H1 (cell line): Measurements from ENCODE around the gene PEAK3. TPM values are rescaled to one million over a fixed set of nuclear protein-coding genes. Genes with fewer than 3 reads are reported as not detected.
A peak's percentile ranks its signal among the peaks of the same experiment; 100 is the strongest.

Experiments
- CTCF ChIA-PET: fragments of 300-600 bp; sonication (Branson Sonifier 250); formaldehyde crosslinking; loops from one replicate; lab custom pipeline; 2021; ENCODE audit not compliant: partially characterized antibody; lab: Charles Lee
- POLR2A ChIA-PET: fragments of 300-600 bp; sonication (Branson Sonifier 250); formaldehyde crosslinking; loops from one replicate; lab custom pipeline; 2021; ENCODE audit warnings: inconsistent platforms; ENCODE audit not compliant: partially characterized antibody; lab: Charles Lee
- DNase-seq, 2 experiments: peaks; one replicate each; pipeline versions ENCODE4 v3.0.0 to v3.0.0-alpha.2; 2010 to 2022; ENCODE audit warnings: low spot score in 2 of 2, low read depth in 1 of 2, mixed read lengths in 1 of 2
- FAIRE-seq: peaks from 2 replicates; lab custom pipeline; 2011; peaks lifted over from hg19 to GRCh38; lab: Jason Lieb, UNC
- H2AFZ ChIP-seq: 2 replicates; pipeline ENCODE4 v1.8.1; 2012; ENCODE audit warnings: low read length, inconsistent platforms
- H2AK5ac ChIP-seq: 2 replicates; pipeline ENCODE4 v1.6.1; 2013; ENCODE audit warnings: low read depth, low read length
- H2BK120ac ChIP-seq: replicated peaks from 2 replicates; pipeline ENCODE3; 2013; ENCODE audit warnings: low read depth, low read length, inconsistent platforms
- H2BK12ac ChIP-seq: 2 replicates; pipeline ENCODE4 v1.6.1; 2013; ENCODE audit warnings: low read depth, low read length
- H2BK15ac ChIP-seq: 2 replicates; pipeline ENCODE4 v1.6.1; 2013; ENCODE audit warnings: low read length
- H2BK20ac ChIP-seq: 2 replicates; pipeline ENCODE4 v1.6.1; 2013; ENCODE audit warnings: low read length
- H2BK5ac ChIP-seq: 2 replicates; pipeline ENCODE4 v1.6.1; 2013; ENCODE audit warnings: low read depth, low read length
- H3K14ac ChIP-seq: 2 replicates; pipeline ENCODE4 v1.6.1; 2013; ENCODE audit warnings: inconsistent platforms; ENCODE audit not compliant: insufficient read length
- H3K18ac ChIP-seq: 2 replicates; pipeline ENCODE4 v1.6.1; 2013; ENCODE audit warnings: low read length; ENCODE audit errors: extremely low read depth
- H3K23ac ChIP-seq: 2 replicates; pipeline ENCODE4 v1.6.1; 2013; ENCODE audit warnings: inconsistent platforms; ENCODE audit not compliant: insufficient read length
- H3K23me2 ChIP-seq: 2 replicates; pipeline ENCODE4 v1.6.1; 2013; ENCODE audit warnings: low read depth, low read length
- H3K27ac ChIP-seq: 2 replicates; pipeline ENCODE4 v1.6.1; 2011; ENCODE audit warnings: low read depth, low read length, inconsistent platforms
- H3K27me3 ChIP-seq, 4 experiments: replicated peaks in 1 of 4; 1 replicate in 1 of 4; 2 replicates in 3 of 4; pipeline versions ENCODE4 v1.6.1 to v1.8.1; 2011 to 2013; ENCODE audit warnings: low read length in 3 of 4, mild to moderate bottlenecking in 3 of 4, inconsistent platforms in 2 of 4, mixed read lengths in 2 of 4, moderate library complexity in 1 of 4; ENCODE audit not compliant: control insufficient read depth in 3 of 4, insufficient read depth in 3 of 4; ENCODE audit errors: extremely low read depth in 1 of 4
- H3K36me3 ChIP-seq, 4 experiments: 2 replicates each; pipeline versions ENCODE4 v1.6.1 to v1.8.1; 2011 to 2013; ENCODE audit warnings: mild to moderate bottlenecking in 4 of 4, low read length in 3 of 4, moderate library complexity in 2 of 4, control low read depth in 1 of 4, inconsistent platforms in 1 of 4; ENCODE audit not compliant: insufficient read depth in 4 of 4, control insufficient read depth in 2 of 4
- H3K4ac ChIP-seq: replicated peaks from 2 replicates; pipeline ENCODE3; 2013; ENCODE audit warnings: low read length, low read depth, mixed read lengths, inconsistent platforms; ENCODE audit not compliant: insufficient read length
- H3K4me1 ChIP-seq, 4 experiments: replicated peaks in 1 of 4; 1 replicate in 1 of 4; 2 replicates in 3 of 4; pipeline versions ENCODE4 v1.6.1 to v1.8.1; 2011 to 2013; ENCODE audit warnings: low read length in 3 of 4, inconsistent platforms in 2 of 4, mixed read lengths in 1 of 4; ENCODE audit not compliant: insufficient read depth in 4 of 4, control insufficient read depth in 3 of 4
- H3K4me2 ChIP-seq, 2 experiments: 2 replicates each; pipeline versions ENCODE4 v1.6.1 to v1.8.1; 2011 to 2013; ENCODE audit warnings: low read depth in 2 of 2, low read length in 2 of 2, control low read depth in 1 of 2, inconsistent platforms in 1 of 2, mild to moderate bottlenecking in 1 of 2; ENCODE audit not compliant: insufficient read depth in 1 of 2
- H3K4me3 ChIP-seq, 4 experiments: fragments of 200-600, 300-600 bp in 1 of 4; sonication (generic), shearing (Covaris generic), sonication (Bioruptor Twin) in 1 of 4; 2 replicates each; pipeline versions ENCODE4 v1.5.1 to v1.8.1; 2011 to 2016; ENCODE audit warnings: low read length in 4 of 4, low read depth in 3 of 4, control low read depth in 2 of 4, inconsistent platforms in 2 of 4, mild to moderate bottlenecking in 2 of 4, mixed read lengths in 1 of 4, moderate library complexity in 1 of 4; ENCODE audit not compliant: insufficient read depth in 2 of 4; ENCODE audit errors: extremely low read depth in 1 of 4
- H3K56ac ChIP-seq: replicated peaks from 2 replicates; pipeline ENCODE3; 2013; ENCODE audit warnings: low read depth, mild to moderate bottlenecking, mixed read lengths, low read length, inconsistent platforms; ENCODE audit not compliant: insufficient read length
- H3K79me1 ChIP-seq: 2 replicates; pipeline ENCODE4 v1.6.1; 2013; ENCODE audit warnings: low read depth, low read length, control low read depth
- H3K79me2 ChIP-seq, 2 experiments: 2 replicates each; pipeline versions ENCODE4 v1.6.1 to v1.8.1; 2012 to 2013; ENCODE audit warnings: low read length in 2 of 2, mild to moderate bottlenecking in 2 of 2, inconsistent platforms in 1 of 2; ENCODE audit not compliant: insufficient read depth in 2 of 2, control insufficient read depth in 1 of 2
- H3K9ac ChIP-seq, 4 experiments: replicated peaks in 1 of 4; 1 replicate in 1 of 4; 2 replicates in 3 of 4; pipeline versions ENCODE4 v1.6.1 to v1.8.1; 2011 to 2013; ENCODE audit warnings: low read depth in 3 of 4, low read length in 3 of 4, control low read depth in 2 of 4, mild to moderate bottlenecking in 2 of 4, moderate library complexity in 2 of 4, inconsistent platforms in 1 of 4; ENCODE audit errors: extremely low read depth in 1 of 4
- H3K9me3 ChIP-seq, 2 experiments: 2 replicates each; pipeline versions ENCODE4 v1.6.1 to v1.8.1; 2012 to 2013; ENCODE audit warnings: mild to moderate bottlenecking in 2 of 2, moderate library complexity in 2 of 2, control low read depth in 1 of 2, inconsistent platforms in 1 of 2, low read depth in 1 of 2, low read length in 1 of 2, mixed read lengths in 1 of 2; ENCODE audit not compliant: insufficient read depth in 2 of 2
- H4K20me1 ChIP-seq, 2 experiments: replicated peaks in 1 of 2; 2 replicates each; pipeline versions ENCODE3 to v1.8.1; 2011 to 2013; ENCODE audit warnings: inconsistent platforms in 2 of 2, low read length in 2 of 2, mild to moderate bottlenecking in 1 of 2; ENCODE audit not compliant: insufficient read depth in 2 of 2, control insufficient read depth in 1 of 2
- H4K5ac ChIP-seq: 2 replicates; pipeline ENCODE4 v1.6.1; 2013; ENCODE audit warnings: low read length, low read depth, mixed read lengths, inconsistent platforms; ENCODE audit not compliant: insufficient read length
- H4K8ac ChIP-seq: 2 replicates; pipeline ENCODE4 v1.8.0; 2013; ENCODE audit warnings: mild to moderate bottlenecking, moderate library complexity, low read length, inconsistent platforms; ENCODE audit not compliant: insufficient read depth; ENCODE audit errors: extremely low read depth
- H4K91ac ChIP-seq: replicated peaks from 2 replicates; pipeline ENCODE3; 2013; ENCODE audit warnings: low read length, mixed read lengths, inconsistent platforms; ENCODE audit not compliant: insufficient read length
- ASH2L ChIP-seq: fragments of 200-600, 300-600 bp; sonication (generic); IDR thresholded peaks from one replicate; pipeline ENCODE4 v1.7.1; 2017; ENCODE audit warnings: low read length
- EP300 ChIP-seq, 2 experiments: IDR thresholded peaks; 1 replicate in 1 of 2; 2 replicates in 1 of 2; pipeline ENCODE4 v1.6.1; 2011 to 2012; ENCODE audit warnings: low read depth in 2 of 2, low read length in 2 of 2, mild to moderate bottlenecking in 2 of 2, borderline replicate concordance in 1 of 2, inconsistent platforms in 1 of 2, moderate library complexity in 1 of 2
- GABPA ChIP-seq: IDR thresholded peaks from 2 replicates; pipeline ENCODE4 v1.6.1; 2011; ENCODE audit warnings: mild to moderate bottlenecking, low read length, moderate library complexity, borderline replicate concordance; ENCODE audit not compliant: insufficient read depth
- HDAC2 ChIP-seq, 2 experiments: fragments of 300-600 bp in 1 of 2; sonication (generic) in 1 of 2; IDR thresholded peaks; 2 replicates each; pipeline ENCODE4 v1.6.1; 2011 to 2012; ENCODE audit warnings: low read depth in 2 of 2, low read length in 2 of 2, mild to moderate bottlenecking in 2 of 2, moderate library complexity in 2 of 2, borderline replicate concordance in 1 of 2, inconsistent platforms in 1 of 2
- RAD21 ChIP-seq, 2 experiments: IDR thresholded peaks in 1 of 2; conservative IDR thresholded peaks in 1 of 2; 2 replicates each; pipeline ENCODE4 v1.6.1; 2011; ENCODE audit warnings: low read depth in 2 of 2, low read length in 2 of 2, improper control_type of control experiment in 1 of 2, inconsistent platforms in 1 of 2, mild to moderate bottlenecking in 1 of 2, moderate library complexity in 1 of 2
- TEAD4 ChIP-seq: IDR thresholded peaks from 2 replicates; pipeline ENCODE4 v1.6.1; 2012; ENCODE audit warnings: low read depth, low read length, inconsistent platforms, mixed read lengths
- YY1 ChIP-seq: IDR thresholded peaks from 2 replicates; pipeline ENCODE4 v1.6.1; 2011; ENCODE audit warnings: low read depth, mild to moderate bottlenecking, low read length
- ZNF274 ChIP-seq: IDR thresholded peaks from 2 replicates; pipeline ENCODE4 v1.7.0; 2012; ENCODE audit warnings: low read length, borderline replicate concordance; ENCODE audit errors: extremely low read depth
- WGBS, 2 experiments: shearing (Covaris generic) in 1 of 2; methylation state at CpG; one replicate each; pipeline versions ENCODE4 v1.1.6 to v1.1.7; 2013 to 2015; ENCODE audit warnings: low lambda C conversion rate in 2 of 2, mixed read lengths in 2 of 2, inconsistent platforms in 1 of 2, low coverage in 1 of 2, missing lambda C conversion rate in 1 of 2; ENCODE audit not compliant: insufficient replicate concordance in 2 of 2, insufficient coverage in 1 of 2, insufficient read length in 1 of 2; ENCODE audit errors: extremely low coverage in 1 of 2, missing lambda C conversion rate in 1 of 2; 5-methylcytosine and 5-hydroxymethylcytosine counted together
- polyA plus RNA-seq, 7 experiments: library from polyadenylated mRNA; depleted of rRNA in 3 of 7; stranded (reverse) in 5 of 7; unstranded in 2 of 7; fragments of >200 nt in 5 of 7; fragments of 200-250 nt in 2 of 7; gene quantifications; 1 replicate in 5 of 7; 2 replicates in 1 of 7; 4 replicates in 1 of 7; pipeline versions ENCODE4 v1.2.1 to v1.2.3, GENCODE V29; 2011 to 2013; ENCODE audit warnings: missing spikeins in 2 of 7, mixed read lengths in 2 of 7
- total RNA-seq: library from RNA; stranded (reverse); fragmentation: NEBNext Ultra II Directional; extraction: Animal tissue kit (Norgen Biotek cat#: 25700); gene quantifications from 2 replicates; pipeline ENCODE4 v1.2.1, GENCODE V29; 2021

The PEAK3 gene
- total and polyA plus RNA-seq, 2 of the 8 experiments (the other 6 are each of a cell fraction or from before 2014, with no cell fraction given) = not detected

- Histone ChIP-seq H3K9ac (no peak overlapping the region), H3K14ac (no peak overlapping the region), H2AFZ (no peak overlapping the region), H2BK15ac (no peak overlapping the region), H4K20me1 (peaks cover 6 to 19% of the 10 kb centered on the region in 2 experiments), H3K79me1 (peaks cover 10% of the 10 kb centered on the region), H4K5ac (no peak overlapping the region), H3K79me2 (peaks cover 16 to 33% of the 10 kb centered on the region in 2 experiments), H3K18ac (no peak overlapping the region), H2BK20ac (no peak overlapping the region), H3K9me3 (no peaks in the 10 kb centered on the region), H3K23ac (no peak overlapping the region), H2AK5ac (no peak overlapping the region), H3K4ac (no peak overlapping the region), H3K36me3 (peaks cover 0 to 23% (median 14%) of the 10 kb centered on the region in 4 experiments; a peak in 6 of 8 replicates), H3K4me3 (no peak overlapping the region), H4K91ac (no peak overlapping the region), H3K4me1 (peaks cover 0 to 9% (median 6%) of the 10 kb centered on the region in 4 experiments; a peak in 5 of 7 replicates), H3K27me3 (no peaks in the 10 kb centered on the region), H3K27ac (no peak overlapping the region), H3K4me2 (no peak overlapping the region), H3K23me2 (peaks cover 9% of the 10 kb centered on the region; the same call in 1 of the 2 replicates), H2BK12ac (no peak overlapping the region), H4K8ac (no peak overlapping the region), H2BK120ac (no peak overlapping the region), H2BK5ac (peak overlapping the region; percentile 24; the same call in 1 of the 2 replicates), H3K56ac (no peak overlapping the region)
- no peak for TF ChIP-seq RAD21 (IDR thresholded peaks at IDR 0.05 in 1 of 2, conservative IDR thresholded peaks at IDR 0.05 in 1 of 2; ENCODE audit: low read depth in 2 of 2, low read length in 2 of 2)
- TF ChIP-seq ASH2L = no peak
- no peak for TF ChIP-seq TEAD4
- no peak for TF ChIP-seq GABPA
- no peak for TF ChIP-seq YY1
- no peak for TF ChIP-seq EP300 (IDR thresholded peaks at IDR 0.05; ENCODE audit: borderline replicate concordance in 1 of 2, low read depth in 2 of 2, low read length in 2 of 2)
- TF ChIP-seq HDAC2 (IDR thresholded peaks at IDR 0.05; ENCODE audit: borderline replicate concordance in 1 of 2, low read depth in 2 of 2, low read length in 2 of 2) = no peak
- TF ChIP-seq ZNF274 = no peak
- ChIA-PET POLR2A (interaction anchor here (0.7 to 5.9 kb wide), 10 partner anchors 12 to 118 kb away, joined by 3 to 52 read pairs (median 3); partner anchors contain the start of gene AMH), CTCF (interaction anchor here (0.6 to 2.4 kb wide), 12 partner anchors 10 to 1361 kb away, joined by 3 to 7 read pairs (median 3); no protein-coding TSS in a partner anchor)
- DNase-seq = no peak
- 89% methylated on average over 25 of the region's 25 CpGs; no CpG with 5 or more reads in 1 of the 2 experiments for WGBS, 2 experiments
- no peak for FAIRE-seq
These were observed 48.2 kb downstream of the PEAK3 start for GRCh38 chr19:2233601-2234280.
